HG03520 (cell line): ENCODE measurements around the gene IL1RAP.
"Not testable (repeated sequence)": the region's sequence is repeated elsewhere in the genome, so short reads cannot be mapped to it uniquely, and the experiment has no call there.

Experiments used
- ATAC-seq: cut with Tn5 transposase; IDR thresholded peaks from one replicate; pipeline ENCODE4 v1.9.1; 2021; ENCODE audit warnings: mild to moderate bottlenecking, moderate library complexity; ENCODE audit not compliant: unreplicated experiment

IL1RAP gene

DNA sequence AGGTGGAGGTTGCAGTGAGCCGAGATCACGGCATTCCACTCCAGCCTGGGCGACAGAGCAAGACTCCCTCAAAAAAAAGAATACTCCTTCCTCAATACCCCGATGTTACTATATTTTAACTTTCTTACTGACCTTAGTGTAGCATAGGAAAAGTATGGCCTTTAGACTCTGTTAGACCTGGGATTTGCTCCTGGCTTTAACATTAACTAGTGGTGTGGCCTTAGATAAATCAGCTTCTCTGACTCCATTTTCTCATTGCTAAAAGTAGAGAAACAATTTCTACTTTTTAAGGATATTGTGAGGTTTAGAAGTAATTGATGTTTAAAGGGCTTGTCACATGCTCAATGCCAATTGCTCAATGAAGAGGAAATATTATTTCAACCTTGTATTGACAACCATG is 7.6 kb upstream of the IL1RAP start:
- no peak for ATAC-seq

DNA sequence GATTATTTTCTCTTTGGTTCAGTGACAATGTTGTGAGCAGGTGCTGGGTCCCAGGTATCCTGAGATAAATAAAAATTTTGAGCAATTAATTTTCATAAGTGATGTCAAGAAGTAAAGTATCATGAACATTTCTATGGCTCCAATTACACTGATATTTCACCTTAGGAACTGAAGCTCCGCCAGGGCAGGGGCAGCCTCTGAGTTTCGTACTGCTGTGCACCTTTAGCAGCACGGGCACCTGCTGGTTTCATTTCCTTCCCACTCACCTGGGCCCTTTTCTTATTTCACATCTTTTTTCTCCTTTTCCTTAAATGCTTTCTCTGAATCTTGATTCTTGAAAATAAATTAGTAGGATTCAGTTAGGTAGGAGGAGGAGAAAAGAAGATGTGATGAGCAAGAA is 1.2 kb upstream of the IL1RAP start:
- ATAC-seq, result no peak

DNA sequence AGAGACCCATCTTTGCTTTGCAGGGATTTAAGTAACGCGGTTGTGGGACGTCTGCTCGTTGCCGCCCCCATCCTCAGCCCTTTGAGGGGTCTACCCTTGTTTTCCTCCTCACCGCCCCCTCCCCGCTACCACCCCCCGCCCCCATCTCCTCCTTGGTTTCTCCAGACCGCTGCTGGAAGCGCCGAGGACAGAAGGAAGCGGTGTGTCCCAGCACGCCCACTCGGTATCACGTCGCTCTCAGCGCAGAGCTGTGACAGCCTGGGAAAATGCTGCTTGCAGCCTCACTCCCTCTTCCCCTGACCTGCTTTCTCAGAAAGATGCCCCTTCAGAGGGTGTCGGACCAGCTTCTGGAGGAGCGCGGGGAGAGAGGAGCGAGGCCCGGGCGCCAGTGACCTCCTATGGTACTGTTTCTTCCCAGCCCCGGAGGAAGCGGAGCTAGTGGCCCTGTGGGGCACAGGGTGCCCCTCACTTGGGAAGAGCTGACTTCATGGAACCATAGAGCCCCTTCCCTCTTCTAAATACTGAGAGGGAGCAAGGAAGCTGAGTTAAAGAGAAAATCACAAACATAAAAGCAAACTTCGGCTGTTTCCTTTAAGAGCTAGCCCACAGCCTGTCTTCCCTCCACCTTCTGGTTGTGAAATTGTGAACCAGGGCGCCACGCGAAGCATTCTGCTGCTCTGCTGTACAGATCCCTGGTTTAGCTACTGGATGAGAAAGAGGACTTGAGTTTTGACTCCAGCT is 698 bp downstream of the IL1RAP start:
- ATAC-seq, result no peak

DNA sequence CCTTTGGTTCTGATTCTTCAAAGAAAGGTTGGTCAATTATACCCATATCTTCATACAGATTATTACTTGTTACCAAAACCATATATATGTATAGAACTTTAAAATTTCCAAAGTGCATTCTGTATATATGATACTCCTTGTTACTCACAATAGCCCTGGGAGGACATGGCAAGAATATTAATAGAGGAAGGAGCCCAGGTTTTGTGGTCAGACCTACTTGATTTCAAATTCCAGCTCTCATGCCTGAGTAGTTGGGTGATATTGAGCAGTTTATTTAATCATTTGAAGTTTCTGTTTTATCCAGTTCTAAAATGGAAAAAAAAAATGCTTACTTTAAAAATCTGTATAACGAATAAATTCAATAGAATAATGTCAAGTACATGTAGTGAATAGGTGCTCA is 2.5 kb downstream of the IL1RAP start:
- ATAC-seq, result no peak

DNA sequence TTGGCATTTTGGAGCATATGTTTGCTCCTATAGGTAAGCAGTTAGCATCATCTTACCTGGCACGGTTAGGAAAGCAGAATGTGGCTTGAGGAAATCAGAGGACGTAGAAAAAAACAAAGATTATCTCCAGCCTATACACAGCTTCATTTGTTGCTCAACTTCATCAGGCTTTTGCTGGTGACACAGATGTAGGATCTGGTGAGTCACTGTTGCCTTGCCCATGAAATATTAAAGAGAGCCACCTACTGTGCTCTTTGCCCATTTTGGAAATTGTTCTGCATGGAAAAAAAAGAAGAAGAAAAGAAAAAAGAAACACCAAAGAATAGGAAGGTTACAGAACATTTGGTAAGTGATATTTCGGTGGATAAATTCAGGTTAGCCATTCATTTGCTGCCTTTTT is 3.8 kb downstream of the IL1RAP start:
- no peak for ATAC-seq

DNA sequence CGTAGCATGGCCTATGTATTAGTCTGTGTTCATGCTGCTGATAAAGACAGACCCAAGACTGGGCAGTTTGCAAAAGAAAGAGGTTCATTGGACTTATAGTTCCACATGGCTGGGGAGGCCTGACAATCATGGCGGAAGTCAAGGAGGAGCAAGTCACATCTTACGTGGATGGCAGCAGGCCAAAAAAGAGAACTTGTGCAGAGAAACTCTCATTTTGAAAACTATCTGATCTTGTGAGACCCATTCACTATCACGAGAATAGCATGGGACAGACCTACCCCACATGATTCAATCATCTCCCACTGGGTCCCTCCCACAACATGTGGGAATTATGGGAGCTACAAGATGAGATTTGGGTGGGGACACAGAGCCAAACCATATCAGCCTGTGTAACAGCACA is 4.6 kb downstream of the IL1RAP start:
- not testable (repeated sequence) for ATAC-seq

DNA sequence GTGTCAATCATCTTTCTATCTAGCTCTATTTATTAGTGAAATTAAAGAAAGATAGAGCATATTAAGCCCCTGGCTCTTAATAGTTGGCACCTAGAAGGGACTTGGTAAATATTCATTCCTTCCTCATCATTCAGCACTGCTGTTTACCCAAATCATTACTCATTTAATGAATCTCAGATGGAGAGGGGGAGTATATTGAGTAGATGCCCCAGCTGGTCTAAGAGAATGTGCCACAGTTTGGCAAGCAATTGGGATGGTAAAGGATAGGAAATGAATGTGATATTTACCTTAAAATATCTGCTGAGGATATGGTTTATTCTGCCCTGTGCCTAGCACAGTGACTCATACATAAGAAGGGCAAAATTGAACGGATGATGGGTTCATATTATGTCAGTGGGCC is 6.0 kb downstream of the IL1RAP start:
- no peak for ATAC-seq

DNA sequence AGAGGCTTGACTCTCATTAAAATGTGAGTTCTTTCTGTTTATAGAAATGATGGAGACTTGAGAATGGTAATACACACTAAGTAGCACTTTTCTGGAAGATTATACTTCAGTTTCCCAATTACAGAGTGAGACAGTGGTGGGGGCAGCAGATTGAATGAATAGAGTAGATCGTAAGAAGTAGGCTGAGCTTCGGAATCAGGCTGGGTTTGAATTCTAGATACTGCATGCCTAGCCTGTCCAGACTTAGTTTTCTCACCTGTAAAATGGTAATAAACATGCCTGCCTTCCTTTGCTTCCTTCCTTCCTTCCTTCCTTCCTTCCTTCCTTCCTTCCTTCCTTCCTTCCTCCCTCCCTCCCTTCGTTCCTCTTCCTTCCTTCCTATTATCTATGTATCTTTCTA is 8.1 kb downstream of the IL1RAP start:
- no peak for ATAC-seq

DNA sequence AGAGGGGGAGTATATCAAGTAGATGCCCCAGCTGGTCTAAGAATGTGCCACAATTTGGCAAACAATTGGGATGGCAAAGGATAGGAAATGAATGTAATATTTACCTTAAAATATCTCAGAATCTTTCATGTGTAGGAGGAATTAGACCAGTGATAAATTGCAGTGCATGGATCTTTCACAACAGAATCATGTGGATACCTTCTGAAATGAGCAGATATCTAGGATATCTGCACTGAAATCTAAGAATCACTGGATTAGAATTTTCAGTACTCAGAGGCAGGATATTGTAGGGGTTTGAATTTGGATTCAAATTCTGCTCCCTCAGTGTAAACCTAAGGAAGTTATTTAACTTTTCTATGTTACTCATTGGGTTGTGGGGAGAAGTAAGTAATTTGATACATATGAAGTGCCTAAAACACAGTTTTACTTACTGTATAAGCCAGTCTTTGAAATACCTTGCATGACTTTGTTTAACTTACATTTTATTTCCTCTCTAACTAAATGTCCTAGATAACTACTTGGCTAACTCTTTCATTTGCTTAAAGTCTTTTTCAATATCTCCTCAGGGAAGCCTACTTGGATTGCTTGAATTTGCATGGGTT is 8.8 kb downstream of the IL1RAP start:
- ATAC-seq, result no peak

DNA sequence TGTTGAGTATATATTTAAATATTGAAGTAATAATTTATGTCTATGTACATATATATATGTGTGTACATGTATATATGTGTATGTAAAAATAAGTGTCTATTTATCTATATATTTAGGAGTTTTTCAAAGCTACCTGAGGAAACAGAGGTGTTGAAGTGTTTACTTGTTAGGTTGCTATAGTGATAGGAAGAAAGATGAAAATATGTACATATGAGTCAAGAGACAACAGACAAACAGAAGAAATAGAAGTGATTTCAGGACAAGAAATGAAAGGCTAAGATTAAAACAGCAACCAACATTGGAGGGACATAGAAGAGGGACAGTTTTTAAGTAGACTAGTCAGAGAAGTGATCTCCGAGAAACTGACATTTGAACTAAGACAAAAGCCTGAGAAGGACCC is 11.1 kb downstream of the IL1RAP start:
- ATAC-seq, result no peak

DNA sequence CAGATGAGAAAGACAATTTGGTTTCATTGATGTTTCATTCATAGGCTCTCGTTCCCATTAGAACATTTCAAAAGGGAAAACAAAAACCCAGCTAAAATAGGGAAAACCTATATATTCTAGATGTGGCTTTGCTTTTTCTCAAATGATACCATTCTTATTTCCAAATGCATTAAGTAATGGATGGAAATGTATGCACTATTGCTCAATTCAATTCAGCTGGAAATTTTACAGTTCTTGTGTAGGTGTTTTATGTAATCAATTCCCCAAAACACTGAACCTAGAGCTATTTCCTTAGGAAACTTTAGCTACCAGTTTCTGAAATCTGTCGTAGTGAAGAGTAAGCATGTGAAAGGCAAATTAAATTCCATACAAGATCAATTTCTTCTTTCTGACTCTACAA is 11.7 kb downstream of the IL1RAP start:
- no peak for ATAC-seq

DNA sequence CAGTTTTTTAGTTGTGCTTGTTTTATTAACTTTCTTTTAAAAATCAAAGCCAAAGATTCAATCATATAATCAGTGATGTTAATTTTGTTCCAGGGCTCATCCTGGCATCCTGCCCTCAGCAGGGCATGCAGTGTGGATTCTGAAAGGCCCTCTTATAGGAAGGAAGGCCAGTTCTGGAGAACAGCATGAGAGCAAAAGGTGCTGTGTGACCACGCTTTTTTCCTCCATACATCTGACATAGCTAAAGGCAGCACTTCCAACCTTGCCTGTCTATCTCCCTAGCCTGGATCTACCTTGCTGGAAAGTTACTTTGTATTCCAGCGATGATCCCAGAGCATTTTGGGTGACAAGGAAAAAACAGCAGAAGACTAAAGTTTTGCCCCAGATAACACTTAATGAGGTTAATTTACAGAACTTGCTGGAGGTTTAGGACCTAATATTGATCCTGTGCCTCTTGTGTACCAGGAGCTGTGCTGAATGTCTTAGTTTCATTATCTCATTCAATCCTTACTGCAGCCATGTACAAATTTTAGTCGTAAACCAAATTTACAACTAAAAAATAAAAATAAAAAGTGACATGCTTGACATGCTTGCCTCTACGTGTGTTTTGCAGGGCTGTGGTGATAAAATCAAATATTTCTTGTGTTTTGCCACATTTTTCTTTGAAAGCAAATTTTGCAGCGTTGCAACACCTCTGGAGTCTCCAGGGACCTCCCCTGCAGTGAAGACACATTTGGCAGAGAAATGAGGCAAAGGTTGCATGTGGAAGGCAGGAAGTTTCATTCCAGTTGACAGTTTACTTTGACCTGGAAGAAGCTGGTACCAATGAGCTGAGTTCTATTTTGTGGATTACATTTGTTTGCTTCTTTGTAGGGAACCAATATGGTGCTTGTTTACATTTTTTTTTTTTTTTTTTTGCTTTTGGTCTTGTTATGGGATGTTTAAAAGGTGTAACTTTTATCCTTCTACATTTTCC is 13.2 kb downstream of the IL1RAP start:
- no peak for ATAC-seq

DNA sequence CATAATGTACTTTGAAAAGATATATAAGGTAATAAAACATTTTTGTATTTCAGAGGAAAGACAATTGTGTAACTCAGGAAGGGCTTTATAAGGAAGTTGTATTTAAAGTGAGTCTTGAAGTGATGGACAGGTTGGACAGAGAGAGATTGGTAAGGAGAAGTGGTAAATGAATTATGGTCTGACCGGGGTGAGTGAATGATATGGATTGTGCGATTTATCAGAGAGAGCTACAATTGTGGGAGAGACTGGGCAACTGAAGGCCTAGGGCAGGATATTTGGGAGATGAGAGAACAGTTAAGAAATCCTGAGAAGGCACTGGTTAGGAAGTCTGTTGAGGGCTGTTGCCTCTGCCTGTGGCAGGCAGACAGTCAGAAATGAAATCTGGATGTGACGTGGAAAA is 14.8 kb downstream of the IL1RAP start:
- ATAC-seq, result no peak

DNA sequence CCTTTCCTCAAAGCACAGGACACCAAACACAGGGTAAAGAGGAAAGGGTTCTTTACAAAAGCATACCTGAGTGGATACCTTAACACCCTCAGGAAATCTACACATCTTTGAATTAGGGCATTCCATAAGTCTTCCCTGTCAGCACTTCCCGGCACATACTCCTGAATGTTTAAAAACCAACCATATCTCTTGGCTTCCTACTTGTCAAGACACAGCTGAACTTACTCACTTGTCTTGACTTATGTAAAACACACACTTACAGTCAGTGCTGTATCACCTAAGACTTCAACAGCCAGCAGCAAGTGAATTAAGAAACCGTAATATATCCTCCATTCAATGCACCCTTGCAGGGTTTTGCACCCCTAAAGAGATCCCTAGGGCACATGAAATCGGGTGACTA is 17.5 kb downstream of the IL1RAP start:
- no peak for ATAC-seq

DNA sequence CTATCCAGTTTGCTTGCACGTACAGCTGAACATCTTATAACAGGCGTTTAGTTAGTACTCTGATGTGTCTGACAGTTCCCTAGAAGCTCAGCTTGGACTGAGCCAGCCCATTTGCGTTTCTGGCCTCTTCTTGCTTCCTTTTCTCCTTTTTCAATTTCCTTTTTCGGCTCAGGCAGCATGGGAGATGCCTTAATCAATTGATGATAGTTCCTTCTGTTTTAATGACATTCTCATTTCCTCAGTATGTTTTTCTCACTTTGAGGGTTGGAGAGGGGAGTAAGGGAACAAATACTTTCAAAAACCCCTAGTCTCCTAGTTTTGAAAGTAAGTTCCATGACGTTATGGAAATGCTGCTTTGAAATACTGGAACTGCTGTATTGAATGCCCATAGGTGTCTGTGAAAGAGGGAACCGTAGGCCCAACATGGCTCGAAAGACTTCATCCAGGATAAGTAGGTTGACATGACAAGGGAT is 18.9 kb downstream of the IL1RAP start:
- no peak for ATAC-seq

DNA sequence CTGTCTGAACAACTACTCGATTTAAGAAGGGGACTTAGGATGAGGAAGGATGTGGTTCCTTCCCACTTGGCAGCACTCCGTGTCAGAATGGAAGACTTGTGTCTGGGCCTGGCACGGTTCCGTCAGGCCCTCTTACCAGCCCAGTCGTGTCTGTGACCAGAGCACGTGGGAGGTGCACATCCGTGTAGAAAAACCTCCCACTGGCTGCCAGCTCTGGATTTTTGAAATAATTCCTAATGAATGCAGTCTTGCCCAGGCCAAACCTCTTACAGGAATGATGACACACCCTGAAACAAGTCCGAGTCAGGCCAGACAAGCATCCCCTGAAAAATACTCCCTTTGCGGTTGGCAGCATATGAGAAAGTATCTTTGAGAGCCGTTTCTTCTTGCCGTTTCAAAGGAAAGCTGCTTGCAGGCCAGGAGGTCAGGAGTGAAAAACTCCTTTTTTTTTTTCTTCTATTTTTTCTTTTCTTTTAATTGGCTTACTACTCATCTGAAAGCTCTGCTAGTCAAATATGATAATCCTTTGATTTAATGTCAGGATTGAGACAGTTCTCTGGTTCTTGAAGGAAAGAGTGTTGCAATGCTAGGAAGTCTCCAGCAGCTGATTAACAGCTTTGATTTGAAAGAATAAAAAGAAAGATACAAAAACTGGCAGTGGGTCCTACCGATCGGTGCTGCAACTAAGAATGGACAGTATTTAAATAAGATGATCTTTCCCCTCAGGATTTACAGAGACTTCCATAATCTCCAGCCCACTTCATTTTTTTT is 19.8 kb downstream of the IL1RAP start:
- ATAC-seq, result no peak

DNA sequence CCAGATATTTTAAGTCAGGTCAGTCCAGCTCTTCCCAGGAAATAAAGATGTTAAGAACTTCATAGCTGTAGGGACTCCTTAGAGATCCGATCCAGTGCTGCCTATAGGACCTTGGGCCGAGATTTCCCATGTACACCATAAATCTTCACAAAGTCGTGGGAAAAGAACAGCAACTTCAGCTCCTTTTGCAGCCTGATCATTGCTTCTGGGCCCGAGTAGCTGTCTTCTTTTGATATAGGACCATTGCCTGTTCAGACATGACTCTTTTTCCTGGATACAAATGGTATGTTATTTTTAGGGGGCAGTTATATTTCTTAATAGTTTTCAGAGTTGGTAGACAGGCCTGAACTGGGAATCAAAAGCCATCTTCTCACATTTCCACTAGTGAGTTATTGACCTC is 20.5 kb downstream of the IL1RAP start:
- ATAC-seq, result no peak

DNA sequence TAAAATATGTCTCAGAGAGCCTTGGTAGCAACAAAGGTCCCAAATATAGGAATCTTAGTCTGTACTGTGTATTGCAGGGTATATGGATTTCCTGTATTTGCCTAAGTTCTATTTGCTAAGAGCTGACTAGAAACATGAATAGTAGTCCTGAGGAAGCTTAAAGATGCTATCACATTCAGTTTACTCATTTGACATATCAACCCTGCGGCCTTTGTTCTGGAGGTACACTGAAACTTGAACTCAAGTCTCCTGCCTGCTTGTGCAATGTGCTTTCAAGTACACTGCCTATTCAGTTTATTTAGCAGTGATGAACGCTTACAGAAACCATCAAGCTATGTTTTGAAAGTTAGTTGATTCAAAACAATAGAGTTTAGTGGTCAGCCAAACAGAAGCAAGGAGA is 21.1 kb downstream of the IL1RAP start:
- no peak for ATAC-seq

DNA sequence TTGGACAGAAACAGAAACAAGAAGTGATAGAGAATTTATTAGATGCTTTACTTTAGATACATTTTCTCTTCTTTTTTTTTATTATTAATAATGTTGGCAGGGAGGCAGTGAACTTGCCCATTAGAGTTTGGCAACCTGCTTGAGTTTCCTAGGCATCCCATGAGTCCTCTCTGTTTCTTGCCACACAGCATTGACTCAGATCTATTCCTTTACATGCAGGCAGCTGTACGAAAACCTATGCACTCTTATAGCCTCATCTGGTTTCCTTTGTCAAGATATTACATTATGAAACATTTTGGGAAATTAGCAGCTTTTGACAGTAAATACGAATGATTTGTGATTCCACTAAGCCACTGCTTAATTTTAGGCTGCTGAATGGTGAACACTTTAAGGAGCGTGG is 23.3 kb downstream of the IL1RAP start:
- ATAC-seq, result no peak

DNA sequence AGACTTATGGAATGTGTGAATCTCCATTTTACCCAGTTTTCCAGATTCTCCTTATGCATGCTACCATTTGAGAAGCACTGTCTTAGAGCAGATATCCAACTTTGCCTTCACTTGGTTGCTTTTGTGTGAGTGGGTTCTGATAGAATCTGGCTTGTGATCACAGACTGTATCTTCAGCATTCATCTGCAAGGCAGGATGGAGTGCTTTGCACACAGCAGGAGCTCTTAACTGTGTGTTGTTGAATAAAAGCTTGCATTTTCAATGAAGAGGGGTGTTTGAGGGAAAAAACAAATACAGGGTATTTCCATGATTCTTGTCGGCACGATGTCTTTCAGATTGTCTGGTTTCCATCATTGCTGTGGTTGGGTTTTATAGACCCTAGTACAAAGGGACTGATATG is 24.4 kb downstream of the IL1RAP start:
- no peak for ATAC-seq

DNA sequence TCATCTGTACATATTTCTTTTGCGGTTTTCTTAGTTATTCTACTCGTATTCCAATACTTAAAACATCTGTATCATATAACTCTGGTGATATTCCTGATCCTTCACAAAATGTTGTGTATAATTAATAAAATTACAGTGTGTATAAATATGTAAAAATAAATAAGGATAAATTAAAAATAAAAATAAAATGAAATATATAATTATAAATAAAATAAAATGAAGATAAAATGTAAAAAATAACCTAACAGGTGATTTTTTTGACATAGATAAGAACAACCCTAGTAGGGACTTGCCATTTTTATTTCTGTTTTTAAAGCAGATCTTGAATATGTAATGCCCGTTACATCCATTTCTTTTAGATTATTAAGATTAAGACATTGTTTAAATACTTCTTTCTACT is 25.6 kb downstream of the IL1RAP start:
- ATAC-seq, result no peak
